WTC11 (cell line): ENCODE measurements around the gene ELOVL5. TPM values are rescaled to one million over a fixed set of nuclear protein-coding genes. Genes with fewer than 3 reads are reported as not detected.

Experiments
- ATAC-seq: fragments of 200-7000 bp; cut with Tn5 transposase; 2 replicates; pipeline ENCODE4 v1.10.0; 2021; ENCODE audit warnings: mild to moderate bottlenecking, moderate library complexity
- CTCF ChIA-PET: fragments of 300-600 bp; sonication (Branson Sonifier 250); formaldehyde crosslinking; loops from one replicate; lab custom pipeline; 2021; ENCODE audit warnings: antibody characterized with exemption; lab: Charles Lee
- POLR2A ChIA-PET: fragments of 350-600 bp; sonication (Branson Sonifier 250); formaldehyde crosslinking; loops from one replicate; lab custom pipeline; 2021; ENCODE audit warnings: antibody characterized with exemption; lab: Charles Lee
- DNase-seq: peaks from one replicate; pipeline ENCODE4 v3.0.0; 2021; ENCODE audit warnings: low spot score
- H3K27ac Mint-ChIP-seq: 2 replicates; pipeline ENCODE4 v1.8.0; 2021; ENCODE audit warnings: mixed read lengths
- H3K27me3 Mint-ChIP-seq: 2 replicates; pipeline ENCODE4 v1.8.0; 2021; ENCODE audit warnings: low read depth, mild to moderate bottlenecking, moderate library complexity, mixed read lengths
- H3K36me3 Mint-ChIP-seq: 2 replicates; pipeline ENCODE4 v1.8.0; 2021; ENCODE audit warnings: mixed read lengths
- H3K4me1 Mint-ChIP-seq: 2 replicates; pipeline ENCODE4 v1.8.0; 2022; ENCODE audit warnings: mixed read lengths
- H3K4me3 Mint-ChIP-seq: 2 replicates; pipeline ENCODE4 v1.8.0; 2021; ENCODE audit warnings: mild to moderate bottlenecking, moderate library complexity, mixed read lengths
- H3K9me3 Mint-ChIP-seq: 2 replicates; pipeline ENCODE4 v1.8.0; 2021; ENCODE audit warnings: mixed read lengths
- ARID4B ChIP-seq: sonication (generic); formaldehyde crosslinking; IDR thresholded peaks from 2 replicates; pipeline ENCODE4 v1.8.0; 2023; ENCODE audit warnings: missing genetic modification reagents, mild to moderate bottlenecking, borderline replicate concordance
- ATF1 ChIP-seq: sonication (generic); formaldehyde crosslinking; IDR thresholded peaks from 2 replicates; pipeline ENCODE4 v1.8.1; 2023; ENCODE audit warnings: mild to moderate bottlenecking, moderate library complexity, missing genetic modification reagents
- ATF2 ChIP-seq: sonication (generic); formaldehyde crosslinking; IDR thresholded peaks from 2 replicates; pipeline ENCODE4 v1.8.1; 2022; ENCODE audit warnings: low read depth, missing genetic modification reagents, borderline replicate concordance
- CDX4 ChIP-seq: fragments of 250-450 bp; sonication (Bioruptor Pico); IDR thresholded peaks from 2 replicates; pipeline ENCODE4 v1.9.0; 2021; ENCODE audit warnings: moderate library complexity, mild to moderate bottlenecking, inconsistent platforms, borderline replicate concordance
- CREB1 ChIP-seq: sonication (generic); formaldehyde crosslinking; IDR thresholded peaks from 2 replicates; pipeline ENCODE4 v1.8.0; 2023; ENCODE audit warnings: mild to moderate bottlenecking, missing genetic modification reagents
- CREM ChIP-seq: sonication (generic); formaldehyde crosslinking; IDR thresholded peaks from 2 replicates; pipeline ENCODE4 v1.8.1; 2022; ENCODE audit warnings: mild to moderate bottlenecking, missing genetic modification reagents, moderate library complexity
- GABPB1 ChIP-seq: sonication (generic); formaldehyde crosslinking; IDR thresholded peaks from 2 replicates; pipeline ENCODE4 v1.8.1; 2023; ENCODE audit warnings: mild to moderate bottlenecking, missing genetic modification reagents
- MLX ChIP-seq: sonication (generic); formaldehyde crosslinking; IDR thresholded peaks from 2 replicates; pipeline ENCODE4 v1.8.1; 2023; ENCODE audit warnings: mild to moderate bottlenecking, missing genetic modification reagents, moderate library complexity
- MXD4 ChIP-seq: fragments of 250-450 bp; sonication (Bioruptor Pico); IDR thresholded peaks from 2 replicates; pipeline ENCODE4 v1.8.0; 2021; ENCODE audit warnings: mild to moderate bottlenecking, moderate library complexity, borderline replicate concordance
- MYBL2 ChIP-seq: sonication (generic); formaldehyde crosslinking; IDR thresholded peaks from 2 replicates; pipeline ENCODE4 v1.8.1; 2023; ENCODE audit warnings: mild to moderate bottlenecking, moderate library complexity, missing genetic modification reagents
- OVOL2 ChIP-seq: fragments of 250-450 bp; sonication (Bioruptor Pico); IDR thresholded peaks from 2 replicates; pipeline ENCODE4 v1.9.0; 2021; ENCODE audit warnings: mild to moderate bottlenecking, borderline replicate concordance
- STAT6 ChIP-seq: sonication (generic); formaldehyde crosslinking; conservative IDR thresholded peaks from 2 replicates; pipeline ENCODE4 v1.8.1; 2023; ENCODE audit warnings: mild to moderate bottlenecking, low read depth, missing genetic modification reagents, moderate library complexity
- TEAD4 ChIP-seq: sonication (generic); formaldehyde crosslinking; IDR thresholded peaks from 2 replicates; pipeline ENCODE4 v1.8.0; 2022; ENCODE audit warnings: mild to moderate bottlenecking, missing genetic modification reagents
- ZNF121 ChIP-seq: sonication (generic); formaldehyde crosslinking; IDR thresholded peaks from 2 replicates; pipeline ENCODE4 v1.8.0; 2023; ENCODE audit warnings: missing genetic modification reagents
- total RNA-seq: library from RNA; stranded (reverse); gene quantifications from 3 replicates; pipeline ENCODE4 v1.2.3, GENCODE V29; 2021
- TF ChIP-seq, protein P1 (sequence below): sonication (generic); formaldehyde crosslinking; IDR thresholded peaks from 2 replicates; pipeline ENCODE4 v1.8.0; 2022; ENCODE audit warnings: mild to moderate bottlenecking, missing genetic modification reagents
- TF ChIP-seq, protein P2 (sequence below): sonication (generic); formaldehyde crosslinking; IDR thresholded peaks from 2 replicates; pipeline ENCODE4 v1.8.1; 2022; ENCODE audit warnings: low read depth, mild to moderate bottlenecking, moderate library complexity, missing genetic modification reagents, borderline replicate concordance
- TF ChIP-seq, protein P3 (sequence below): fragments of 200-600 bp; IDR thresholded peaks from 2 replicates; pipeline ENCODE4 v1.8.0; 2022; ENCODE audit warnings: antibody characterized with exemption

Gene ELOVL5
- total RNA-seq, 1 experiment from 2014 or later, result 122 TPM

GRCh38 chr6:53230775-53231467, 117.8 kb downstream of the ELOVL5 start (continued):
- no peak for TF ChIP-seq MYBL2
- TF ChIP-seq ATF2, result no peak

GRCh38 chr6:53227847-53228246, 120.9 kb downstream of the ELOVL5 start:
- no peaks in the 10 kb centered on the region for H3K27me3 Mint-ChIP-seq
- no peaks in the 10 kb centered on the region for H3K4me1 Mint-ChIP-seq
- ATAC-seq, result no peak
- ChIA-PET CTCF (no interaction called here), POLR2A (no interaction called here)
- no peaks in the 10 kb centered on the region for H3K9me3 Mint-ChIP-seq
- TF ChIP-seq ZNF121 (CRISPR knock-in tag) (peak; percentile 81), GABPB1 (CRISPR knock-in tag) (no peak)
- H3K36me3 Mint-ChIP-seq, result no peaks in the 10 kb centered on the region
- H3K4me3 Mint-ChIP-seq, result no peak overlapping the region
- DNase-seq, result no peak
- H3K27ac Mint-ChIP-seq, result no peak overlapping the region

- no peaks in the 10 kb centered on the region for H3K36me3 Mint-ChIP-seq
- H3K4me3 Mint-ChIP-seq, result no peak overlapping the region
- no peak overlapping the region for H3K27ac Mint-ChIP-seq
- H3K9me3 Mint-ChIP-seq, result no peaks in the 10 kb centered on the region
- ChIA-PET POLR2A (no interaction called here), CTCF (no interaction called here)
- DNase-seq (no peak), ATAC-seq (no peak)
- peaks cover 12% of the 10 kb centered on the region for H3K4me1 Mint-ChIP-seq
- no peaks in the 10 kb centered on the region for H3K27me3 Mint-ChIP-seq
- TF ChIP-seq MLX (CRISPR knock-in tag), result no peak
- TF ChIP-seq CREM (CRISPR knock-in tag), result no peak
- no peak for TF ChIP-seq ATF1 (CRISPR knock-in tag)
- TF ChIP-seq, protein P1, sequence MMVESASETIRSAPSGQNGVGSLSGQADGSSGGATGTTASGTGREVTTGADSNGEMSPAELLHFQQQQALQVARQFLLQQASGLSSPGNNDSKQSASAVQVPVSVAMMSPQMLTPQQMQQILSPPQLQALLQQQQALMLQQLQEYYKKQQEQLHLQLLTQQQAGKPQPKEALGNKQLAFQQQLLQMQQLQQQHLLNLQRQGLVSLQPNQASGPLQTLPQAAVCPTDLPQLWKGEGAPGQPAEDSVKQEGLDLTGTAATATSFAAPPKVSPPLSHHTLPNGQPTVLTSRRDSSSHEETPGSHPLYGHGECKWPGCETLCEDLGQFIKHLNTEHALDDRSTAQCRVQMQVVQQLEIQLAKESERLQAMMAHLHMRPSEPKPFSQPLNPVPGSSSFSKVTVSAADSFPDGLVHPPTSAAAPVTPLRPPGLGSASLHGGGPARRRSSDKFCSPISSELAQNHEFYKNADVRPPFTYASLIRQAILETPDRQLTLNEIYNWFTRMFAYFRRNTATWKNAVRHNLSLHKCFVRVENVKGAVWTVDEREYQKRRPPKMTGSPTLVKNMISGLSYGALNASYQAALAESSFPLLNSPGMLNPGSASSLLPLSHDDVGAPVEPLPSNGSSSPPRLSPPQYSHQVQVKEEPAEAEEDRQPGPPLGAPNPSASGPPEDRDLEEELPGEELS (CRISPR knock-in tag), result no peak
- TF ChIP-seq STAT6 (CRISPR knock-in tag), result no peak
- no peak for TF ChIP-seq TEAD4 (CRISPR knock-in tag)
- TF ChIP-seq, protein P2, sequence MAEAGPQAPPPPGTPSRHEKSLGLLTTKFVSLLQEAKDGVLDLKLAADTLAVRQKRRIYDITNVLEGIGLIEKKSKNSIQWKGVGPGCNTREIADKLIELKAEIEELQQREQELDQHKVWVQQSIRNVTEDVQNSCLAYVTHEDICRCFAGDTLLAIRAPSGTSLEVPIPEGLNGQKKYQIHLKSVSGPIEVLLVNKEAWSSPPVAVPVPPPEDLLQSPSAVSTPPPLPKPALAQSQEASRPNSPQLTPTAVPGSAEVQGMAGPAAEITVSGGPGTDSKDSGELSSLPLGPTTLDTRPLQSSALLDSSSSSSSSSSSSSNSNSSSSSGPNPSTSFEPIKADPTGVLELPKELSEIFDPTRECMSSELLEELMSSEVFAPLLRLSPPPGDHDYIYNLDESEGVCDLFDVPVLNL (CRISPR knock-in tag), result no peak
- TF ChIP-seq ARID4B, result no peak
- no peak for TF ChIP-seq MXD4
- TF ChIP-seq, protein P3, sequence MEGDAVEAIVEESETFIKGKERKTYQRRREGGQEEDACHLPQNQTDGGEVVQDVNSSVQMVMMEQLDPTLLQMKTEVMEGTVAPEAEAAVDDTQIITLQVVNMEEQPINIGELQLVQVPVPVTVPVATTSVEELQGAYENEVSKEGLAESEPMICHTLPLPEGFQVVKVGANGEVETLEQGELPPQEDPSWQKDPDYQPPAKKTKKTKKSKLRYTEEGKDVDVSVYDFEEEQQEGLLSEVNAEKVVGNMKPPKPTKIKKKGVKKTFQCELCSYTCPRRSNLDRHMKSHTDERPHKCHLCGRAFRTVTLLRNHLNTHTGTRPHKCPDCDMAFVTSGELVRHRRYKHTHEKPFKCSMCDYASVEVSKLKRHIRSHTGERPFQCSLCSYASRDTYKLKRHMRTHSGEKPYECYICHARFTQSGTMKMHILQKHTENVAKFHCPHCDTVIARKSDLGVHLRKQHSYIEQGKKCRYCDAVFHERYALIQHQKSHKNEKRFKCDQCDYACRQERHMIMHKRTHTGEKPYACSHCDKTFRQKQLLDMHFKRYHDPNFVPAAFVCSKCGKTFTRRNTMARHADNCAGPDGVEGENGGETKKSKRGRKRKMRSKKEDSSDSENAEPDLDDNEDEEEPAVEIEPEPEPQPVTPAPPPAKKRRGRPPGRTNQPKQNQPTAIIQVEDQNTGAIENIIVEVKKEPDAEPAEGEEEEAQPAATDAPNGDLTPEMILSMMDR, result no peak
- no peak for TF ChIP-seq OVOL2 (CRISPR knock-in tag)
- TF ChIP-seq CREB1 (CRISPR knock-in tag), result no peak
- TF ChIP-seq CDX4, result no peak
These were observed 128.1 kb downstream of the ELOVL5 start for GRCh38 chr6:53220605-53221004.
